ENCODE data around the gene TRIM66.
"Not testable (repeated sequence)": the region's sequence is repeated elsewhere in the genome, so short reads cannot be mapped to it uniquely, and the experiment has no call there.

Gene TRIM66

GRCh38 chr11:8690374-8691342, 8.2 kb upstream of the TRIM66 start:
- no peak for DNase-seq

GRCh38 chr11:8689726-8690255, 7.3 kb upstream of the TRIM66 start:
- no peak for DNase-seq

GRCh38 chr11:8688414-8689362, 6.2 kb upstream of the TRIM66 start:
- peak; percentile 97 for DNase-seq

DNA sequence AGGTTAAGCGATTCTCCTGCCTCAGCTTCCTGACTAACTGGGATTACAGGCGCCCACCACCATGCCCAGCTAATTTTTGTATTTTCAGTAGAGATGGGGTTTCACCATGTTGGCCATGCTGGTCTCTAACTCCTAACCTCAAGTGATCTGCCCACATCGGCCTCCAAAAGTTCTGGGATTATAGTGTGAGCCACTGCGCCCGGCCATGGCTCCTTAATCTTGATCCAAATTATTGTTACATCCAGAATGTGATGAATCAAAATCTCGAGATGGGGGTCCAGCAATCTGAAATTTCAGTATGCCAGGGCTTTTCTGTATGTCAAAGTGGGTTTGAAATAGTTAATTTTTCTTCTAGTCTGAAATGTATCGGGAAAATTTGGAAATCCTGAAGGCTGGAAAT, 3.9 kb upstream of the TRIM66 start:
- no peak for DNase-seq

GRCh38 chr11:8685820-8686219, 3.4 kb upstream of the TRIM66 start:
- DNase-seq = no peak

DNA sequence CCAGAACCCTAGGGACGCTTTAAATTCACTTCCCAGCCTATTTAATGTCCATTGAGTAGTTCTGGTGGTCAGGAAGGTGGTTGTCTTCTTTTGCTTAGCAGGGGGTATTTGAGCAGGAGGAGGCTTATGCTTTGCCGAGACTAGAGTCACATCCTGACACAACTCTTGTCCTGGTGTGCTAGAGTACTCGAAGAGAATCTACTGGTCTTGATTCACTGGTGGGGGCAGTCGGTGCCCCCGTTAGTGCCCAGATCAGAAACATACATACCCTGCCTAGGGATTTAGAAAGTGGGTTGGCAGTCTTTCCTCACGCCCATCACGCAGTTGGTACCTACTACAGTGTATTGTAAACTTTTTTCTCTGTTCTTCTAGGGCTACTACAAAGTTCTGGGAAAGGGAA, 2.8 kb upstream of the TRIM66 start:
- DNase-seq = no peak

DNA sequence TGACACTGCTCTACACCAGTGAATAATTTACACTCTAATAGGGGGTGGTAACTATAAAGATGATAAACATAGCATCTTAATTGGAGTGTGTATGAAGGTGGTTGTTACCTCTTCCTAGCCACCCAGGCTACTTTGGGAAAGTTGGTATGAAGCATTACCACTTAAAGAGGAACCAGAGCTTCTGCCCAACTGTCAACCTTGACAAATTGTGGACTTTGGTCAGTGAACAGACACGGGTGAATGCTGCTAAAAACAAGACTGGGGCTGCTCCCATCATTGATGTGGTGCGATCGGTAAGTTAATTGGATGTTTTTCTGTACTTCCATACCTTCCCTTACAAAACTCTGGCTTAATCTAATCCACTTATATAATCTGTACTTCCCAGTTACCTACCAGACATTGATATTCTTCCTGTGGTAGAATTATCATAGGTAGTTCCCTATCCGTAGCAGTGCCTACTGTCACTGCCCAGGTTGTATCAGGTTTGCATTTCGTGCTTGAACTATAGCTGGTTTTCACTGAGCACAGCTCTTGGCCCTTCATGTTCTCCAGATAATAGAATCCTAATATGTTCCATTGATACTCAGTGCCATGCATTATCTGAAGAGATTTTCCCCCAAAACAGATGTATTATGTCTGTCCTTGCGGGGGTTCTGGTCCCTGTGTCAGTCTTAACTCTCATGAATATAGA, 2.3 kb upstream of the TRIM66 start:
- no peak for DNase-seq

- no peak for DNase-seq
Measured at GRCh38 chr11:8683115-8683807, 796 bp upstream of the TRIM66 start.

DNA sequence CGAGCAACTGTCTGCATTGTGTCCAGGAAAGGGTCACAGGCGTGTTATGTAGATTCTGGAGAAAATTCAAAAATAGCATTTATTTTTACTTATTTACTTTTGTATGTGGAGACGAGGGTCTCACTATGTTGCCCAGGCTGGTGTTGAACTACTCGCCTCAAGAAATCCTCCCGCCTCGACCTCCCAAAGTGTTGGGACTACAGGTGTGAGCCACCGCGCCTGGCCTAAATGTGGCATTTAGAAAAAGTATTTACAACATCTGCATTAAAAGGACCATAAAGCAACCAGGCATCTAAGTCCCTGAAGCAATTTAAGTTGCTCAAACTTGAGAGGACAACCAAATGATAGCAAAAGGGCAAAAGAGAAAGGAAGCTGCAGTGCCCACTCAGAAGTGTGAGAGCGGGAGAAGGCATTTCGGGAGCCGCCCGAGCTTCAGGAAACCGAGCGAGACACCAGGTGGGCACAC, 595 bp downstream of the TRIM66 start:
- DNase-seq = no peak

DNA sequence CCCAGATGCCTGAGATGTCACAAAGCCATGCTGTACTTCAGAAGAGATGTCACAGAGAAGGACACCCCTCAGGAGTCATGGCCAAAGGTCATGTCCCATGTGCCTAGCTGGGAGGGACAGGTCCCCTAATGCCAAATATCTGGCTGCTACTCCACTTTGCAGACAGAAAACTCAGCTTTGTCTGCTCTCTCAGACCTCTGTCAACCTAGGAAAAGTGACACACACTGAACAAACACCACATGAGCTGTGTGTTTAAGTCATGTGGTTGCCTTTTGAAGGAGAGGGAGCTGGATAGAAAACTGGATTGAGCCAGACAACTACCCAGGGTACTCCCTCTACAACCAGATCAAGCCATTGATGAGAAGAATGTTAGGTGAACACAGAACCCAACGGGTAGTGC, 3.5 kb downstream of the TRIM66 start:
- DNase-seq = no peak

- no peak for DNase-seq
Measured at GRCh38 chr11:8676458-8676857, 6.0 kb downstream of the TRIM66 start.

- no peak for DNase-seq
Measured at GRCh38 chr11:8674859-8675258, 7.6 kb downstream of the TRIM66 start.

- no peak for DNase-seq
Measured at GRCh38 chr11:8672346-8672745, 10.1 kb downstream of the TRIM66 start.

GRCh38 chr11:8671651-8672062, 10.8 kb downstream of the TRIM66 start:
- DNase-seq = no peak

DNA sequence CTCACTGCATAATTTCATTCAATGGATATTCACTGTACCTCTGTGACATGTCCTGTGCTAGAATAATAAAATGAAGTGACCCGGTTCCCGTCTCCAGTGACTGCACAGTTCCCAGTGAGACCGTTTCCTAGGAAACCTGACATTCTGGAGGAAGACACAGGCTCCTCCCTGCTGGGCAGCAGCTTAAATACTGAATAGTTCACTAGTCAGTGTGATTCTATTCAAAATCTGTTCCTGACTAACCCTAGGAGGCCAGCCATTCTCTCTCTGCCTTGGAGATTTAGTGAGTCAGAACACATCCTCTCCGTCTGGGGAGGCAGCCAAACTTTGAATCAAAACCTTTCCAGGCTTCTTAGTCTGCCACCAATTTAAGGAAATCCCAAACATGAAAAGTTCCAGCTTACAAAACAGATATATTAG, 11.3 kb downstream of the TRIM66 start:
- no peak for DNase-seq

DNA sequence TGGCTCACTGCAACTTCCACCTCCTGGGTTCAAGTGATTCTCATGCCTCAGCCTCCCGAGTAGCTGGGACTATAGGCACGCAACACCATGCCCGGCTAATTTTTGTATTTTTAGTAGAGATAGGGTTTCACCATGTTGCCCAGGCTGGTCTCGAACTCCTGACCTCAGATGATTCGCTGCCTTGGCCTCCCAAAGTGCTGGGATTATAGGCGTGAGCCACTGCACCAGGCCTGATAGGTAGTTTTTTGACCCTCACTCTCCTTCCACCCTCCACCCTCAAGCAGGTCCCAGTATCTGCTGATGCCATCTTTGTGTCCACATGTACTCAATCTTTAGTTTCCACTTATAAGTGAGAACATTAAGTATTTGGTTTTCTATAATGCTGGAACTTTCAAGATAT, 12.4 kb downstream of the TRIM66 start:
- not testable (repeated sequence) for DNase-seq

- DNase-seq = no peak
Measured at GRCh38 chr11:8665222-8665621, 17.2 kb downstream of the TRIM66 start.

GRCh38 chr11:8661001-8661795, 21.3 kb downstream of the TRIM66 start:
- DNase-seq = no peak

GRCh38 chr11:8658321-8659057, 24.0 kb downstream of the TRIM66 start:
- no peak for DNase-seq

GRCh38 chr11:8656291-8656690, 26.2 kb downstream of the TRIM66 start:
- DNase-seq = no peak

All from NK-92 treated with Interleukin-12 subunit alpha and Interleukin-12 subunit beta, amount 100 ng/mL, for 24 hours (cell line).